Measurements from ENCODE around the gene ARHGAP24. TPM values are rescaled to one million over a fixed set of nuclear protein-coding genes. Genes with fewer than 3 reads are reported as not detected.

Gene ARHGAP24
- total and polyA plus RNA-seq, 10 of the 15 experiments (the other 5 are each of a cell fraction or from before 2014, with no cell fraction given): 0.10 to 4.2 (median 0.52) TPM

- TF ChIP-seq RCOR1 (conservative IDR thresholded peaks at IDR 0.05; ENCODE audit: low read depth, low read length): no peak
Observed at GRCh38 chr4:85776096-85776495, 301.1 kb downstream of the ARHGAP24 start (continued).

GRCh38 chr4:85776579-85776978 lies 301.6 kb downstream of the ARHGAP24 start:
- ChIA-PET CTCF (interaction anchor here (1.1 kb wide), 1 partner anchor 14 kb away, joined by 3 read pairs; no protein-coding TSS in a partner anchor), POLR2A (no interaction called here), SMC1A (ENCODE audit: uncharacterized antibody, unreplicated experiment) (interaction anchor here (1.4 kb wide), 1 partner anchor 14 kb away, joined by 5 read pairs; no protein-coding TSS in a partner anchor), RAD21 (ENCODE audit: unreplicated experiment) (no interaction called here)
- H3K27me3 ChIP-seq (replicated peaks in 1 of 2; ENCODE audit: control insufficient read depth in 2 of 2, insufficient read depth in 2 of 2, low read length in 1 of 2): no peaks in the 10 kb centered on the region; a peak in 1 of 4 replicates
- no peak overlapping the region for H3K4me2 ChIP-seq (ENCODE audit: control insufficient read depth, insufficient read depth)
- no peak for FAIRE-seq
- no peak overlapping the region for H3K27ac ChIP-seq (ENCODE audit: control insufficient read depth, insufficient read depth)
- intact Hi-C loops (cut with micrococcal nuclease; ENCODE audit: unreplicated experiment): no loop called here
- no peaks in the 10 kb centered on the region for H4K20me1 ChIP-seq (ENCODE audit: control insufficient read depth, insufficient read depth)
- H2AFZ ChIP-seq (ENCODE audit: control insufficient read depth, low read depth, low read length): peak overlapping the region; percentile 23; the same call in 1 of the 2 replicates
- no peak overlapping the region for H3K4me3 ChIP-seq
- no peaks in the 10 kb centered on the region for H3K79me2 ChIP-seq (ENCODE audit: control insufficient read depth, insufficient read depth, low read length)
- H3K9me3 ChIP-seq (replicated peaks; ENCODE audit: control insufficient read depth, insufficient read depth, low read length): no peaks in the 10 kb centered on the region
- H3K4me1 ChIP-seq (ENCODE audit: control insufficient read depth, insufficient read depth, low read length): peaks cover 4% of the 10 kb centered on the region; the same call in 1 of the 2 replicates
- WGBS (ENCODE audit: insufficient coverage, insufficient replicate concordance, low lambda C conversion rate, missing lambda C conversion rate): 81% methylated on average over 1 of the region's 1 CpG
- BruUV-seq (replicated peaks): no TSS peak
- no peak for DNase-seq (ENCODE audit: low read depth, low spot score)
- in situ Hi-C loops (cut with MboI): no loop called here
- no peak overlapping the region for H3K9ac ChIP-seq (ENCODE audit: control insufficient read depth, insufficient read depth, low read length)
- ATAC-seq: no peak
- H3K36me3 ChIP-seq (ENCODE audit: control insufficient read depth in 2 of 2, insufficient read depth in 2 of 2, low read length in 1 of 2): no peaks in the 10 kb centered on the region
- TF ChIP-seq SMARCA5 (IDR thresholded peaks at IDR 0.05): no peak
- no peak for TF ChIP-seq STAT3 (IDR thresholded peaks at IDR 0.05; ENCODE audit: low read depth, low read length)
- TF ChIP-seq, protein P1, sequence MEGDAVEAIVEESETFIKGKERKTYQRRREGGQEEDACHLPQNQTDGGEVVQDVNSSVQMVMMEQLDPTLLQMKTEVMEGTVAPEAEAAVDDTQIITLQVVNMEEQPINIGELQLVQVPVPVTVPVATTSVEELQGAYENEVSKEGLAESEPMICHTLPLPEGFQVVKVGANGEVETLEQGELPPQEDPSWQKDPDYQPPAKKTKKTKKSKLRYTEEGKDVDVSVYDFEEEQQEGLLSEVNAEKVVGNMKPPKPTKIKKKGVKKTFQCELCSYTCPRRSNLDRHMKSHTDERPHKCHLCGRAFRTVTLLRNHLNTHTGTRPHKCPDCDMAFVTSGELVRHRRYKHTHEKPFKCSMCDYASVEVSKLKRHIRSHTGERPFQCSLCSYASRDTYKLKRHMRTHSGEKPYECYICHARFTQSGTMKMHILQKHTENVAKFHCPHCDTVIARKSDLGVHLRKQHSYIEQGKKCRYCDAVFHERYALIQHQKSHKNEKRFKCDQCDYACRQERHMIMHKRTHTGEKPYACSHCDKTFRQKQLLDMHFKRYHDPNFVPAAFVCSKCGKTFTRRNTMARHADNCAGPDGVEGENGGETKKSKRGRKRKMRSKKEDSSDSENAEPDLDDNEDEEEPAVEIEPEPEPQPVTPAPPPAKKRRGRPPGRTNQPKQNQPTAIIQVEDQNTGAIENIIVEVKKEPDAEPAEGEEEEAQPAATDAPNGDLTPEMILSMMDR (IDR thresholded peaks at IDR 0.05 in 2 of 3, conservative IDR thresholded peaks at IDR 0.05 in 1 of 3; ENCODE audit: control insufficient read depth in 2 of 3, extremely low read depth in 1 of 3, insufficient read depth in 1 of 3, low read depth in 3 of 3, low read length in 3 of 3): no peak
- TF ChIP-seq, protein P2, sequence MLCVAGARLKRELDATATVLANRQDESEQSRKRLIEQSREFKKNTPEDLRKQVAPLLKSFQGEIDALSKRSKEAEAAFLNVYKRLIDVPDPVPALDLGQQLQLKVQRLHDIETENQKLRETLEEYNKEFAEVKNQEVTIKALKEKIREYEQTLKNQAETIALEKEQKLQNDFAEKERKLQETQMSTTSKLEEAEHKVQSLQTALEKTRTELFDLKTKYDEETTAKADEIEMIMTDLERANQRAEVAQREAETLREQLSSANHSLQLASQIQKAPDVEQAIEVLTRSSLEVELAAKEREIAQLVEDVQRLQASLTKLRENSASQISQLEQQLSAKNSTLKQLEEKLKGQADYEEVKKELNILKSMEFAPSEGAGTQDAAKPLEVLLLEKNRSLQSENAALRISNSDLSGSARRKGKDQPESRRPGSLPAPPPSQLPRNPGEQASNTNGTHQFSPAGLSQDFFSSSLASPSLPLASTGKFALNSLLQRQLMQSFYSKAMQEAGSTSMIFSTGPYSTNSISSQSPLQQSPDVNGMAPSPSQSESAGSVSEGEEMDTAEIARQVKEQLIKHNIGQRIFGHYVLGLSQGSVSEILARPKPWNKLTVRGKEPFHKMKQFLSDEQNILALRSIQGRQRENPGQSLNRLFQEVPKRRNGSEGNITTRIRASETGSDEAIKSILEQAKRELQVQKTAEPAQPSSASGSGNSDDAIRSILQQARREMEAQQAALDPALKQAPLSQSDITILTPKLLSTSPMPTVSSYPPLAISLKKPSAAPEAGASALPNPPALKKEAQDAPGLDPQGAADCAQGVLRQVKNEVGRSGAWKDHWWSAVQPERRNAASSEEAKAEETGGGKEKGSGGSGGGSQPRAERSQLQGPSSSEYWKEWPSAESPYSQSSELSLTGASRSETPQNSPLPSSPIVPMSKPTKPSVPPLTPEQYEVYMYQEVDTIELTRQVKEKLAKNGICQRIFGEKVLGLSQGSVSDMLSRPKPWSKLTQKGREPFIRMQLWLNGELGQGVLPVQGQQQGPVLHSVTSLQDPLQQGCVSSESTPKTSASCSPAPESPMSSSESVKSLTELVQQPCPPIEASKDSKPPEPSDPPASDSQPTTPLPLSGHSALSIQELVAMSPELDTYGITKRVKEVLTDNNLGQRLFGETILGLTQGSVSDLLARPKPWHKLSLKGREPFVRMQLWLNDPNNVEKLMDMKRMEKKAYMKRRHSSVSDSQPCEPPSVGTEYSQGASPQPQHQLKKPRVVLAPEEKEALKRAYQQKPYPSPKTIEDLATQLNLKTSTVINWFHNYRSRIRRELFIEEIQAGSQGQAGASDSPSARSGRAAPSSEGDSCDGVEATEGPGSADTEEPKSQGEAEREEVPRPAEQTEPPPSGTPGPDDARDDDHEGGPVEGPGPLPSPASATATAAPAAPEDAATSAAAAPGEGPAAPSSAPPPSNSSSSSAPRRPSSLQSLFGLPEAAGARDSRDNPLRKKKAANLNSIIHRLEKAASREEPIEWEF (IDR thresholded peaks at IDR 0.05; ENCODE audit: insufficient replicate concordance, low read depth, low read length): no peak
- no peak for TF ChIP-seq E2F4 (IDR thresholded peaks at IDR 0.05; ENCODE audit: low read depth, low read length)
- no peak for TF ChIP-seq CREB1 (IDR thresholded peaks at IDR 0.05; ENCODE audit: low read depth)
- no peak for TF ChIP-seq ZNF207 (IDR thresholded peaks at IDR 0.05; ENCODE audit: borderline replicate concordance)
- TF ChIP-seq BMI1 (IDR thresholded peaks at IDR 0.05; ENCODE audit: borderline replicate concordance): no peak
- TF ChIP-seq EZH2 (IDR thresholded peaks at IDR 0.05; ENCODE audit: borderline replicate concordance, control insufficient read depth, low read depth, low read length): no peak
- TF ChIP-seq MLLT1 (IDR thresholded peaks at IDR 0.05): no peak
- no peak for TF ChIP-seq SMAD1 (IDR thresholded peaks at IDR 0.05; ENCODE audit: low read depth, partially characterized antibody)
- TF ChIP-seq CHD1 (IDR thresholded peaks at IDR 0.05; ENCODE audit: low read depth, low read length): no peak
